HepG2 (cell line): ENCODE measurements around the gene NUTF2. TPM values are rescaled to one million over a fixed set of nuclear protein-coding genes. Genes with fewer than 3 reads are reported as not detected.

ENCODE experiments used
- BCL6 ChIP-seq: IDR thresholded peaks from 2 replicates; pipeline ENCODE4 v1.6.1; 2016; ENCODE audit warnings: missing genetic modification reagents, missing compliant biosample characterization
- NCOA1 ChIP-seq: sonication (generic); formaldehyde crosslinking; IDR thresholded peaks from 2 replicates; pipeline ENCODE4 v1.9.0; 2021; ENCODE audit warnings: missing genetic modification reagents
- SNAPC2 ChIP-seq: sonication (generic); formaldehyde crosslinking; IDR thresholded peaks from 2 replicates; pipeline ENCODE4 v1.8.1; 2022; ENCODE audit warnings: mild to moderate bottlenecking, missing genetic modification reagents
- THAP7 ChIP-seq: sonication (generic); formaldehyde crosslinking; IDR thresholded peaks from 2 replicates; pipeline ENCODE4 v1.8.1; 2023; ENCODE audit warnings: mild to moderate bottlenecking, missing genetic modification reagents
- THRA ChIP-seq: sonication (generic); formaldehyde crosslinking; IDR thresholded peaks from 2 replicates; pipeline ENCODE4 v1.4.0; 2020; ENCODE audit warnings: missing genetic modification reagents, borderline replicate concordance
- ZBTB4 ChIP-seq: sonication (generic); formaldehyde crosslinking; IDR thresholded peaks from 2 replicates; pipeline ENCODE4 v1.4.0; 2020; ENCODE audit warnings: missing genetic modification reagents, mild to moderate bottlenecking, borderline replicate concordance
- ZNF263 ChIP-seq: sonication (generic); formaldehyde crosslinking; IDR thresholded peaks from 2 replicates; pipeline ENCODE4 v1.4.0; 2020; ENCODE audit warnings: missing genetic modification reagents
- ZNF280B ChIP-seq: sonication (generic); formaldehyde crosslinking; IDR thresholded peaks from 2 replicates; pipeline ENCODE4 v1.5.0; 2020; ENCODE audit warnings: missing genetic modification reagents, mild to moderate bottlenecking, borderline replicate concordance
- ZNF318 ChIP-seq: sonication (generic); formaldehyde crosslinking; IDR thresholded peaks from 2 replicates; pipeline ENCODE4 v1.4.0; 2020; ENCODE audit warnings: mild to moderate bottlenecking, missing genetic modification reagents
- polyA plus RNA-seq, 8 experiments: library from polyadenylated mRNA; depleted of rRNA in 3 of 8; stranded (reverse) in 7 of 8; unstranded in 1 of 8; fragments of >200 nt; fragmentation: Illumina TruSeq in 4 of 8; extraction: Trizol in 4 of 8; gene quantifications; 2 replicates each; pipeline versions ENCODE4 v1.2.1 to v1.2.3, GENCODE V29; 2011 to 2016; ENCODE audit warnings: low read depth in 4 of 8, missing spikeins in 1 of 8, mixed read lengths in 1 of 8; ENCODE audit not compliant: insufficient read depth in 1 of 8
- total RNA-seq, 5 experiments: library from RNA; depleted of rRNA; stranded (reverse); fragments of >200 nt; fragmentation: Illumina TruSeq; extraction: Trizol; gene quantifications; 2 replicates each; pipeline ENCODE4 v1.2.3, GENCODE V29; 2016; ENCODE audit warnings: low read depth in 1 of 5

Gene NUTF2
- total and polyA plus RNA-seq, 2 of the 13 experiments (the other 11 are each of a cell fraction or from before 2014, with no cell fraction given), result 168 to 214 TPM

- peak; percentile 49; the same call in 1 of the 2 replicates for TF ChIP-seq ZNF318 (CRISPR knock-in tag)
- TF ChIP-seq SNAPC2, result peak; percentile 42; the same call in 1 of the 2 replicates
- peak; percentile 35; the same call in 1 of the 2 replicates for TF ChIP-seq BCL6 (CRISPR knock-in tag)
- TF ChIP-seq ZNF280B (CRISPR knock-in tag), result peak; percentile 37; the same call in 1 of the 2 replicates
- peak; percentile 48; the same call in 1 of the 2 replicates for TF ChIP-seq ZNF263 (CRISPR knock-in tag)
- peak; percentile 88 for TF ChIP-seq THAP7 (CRISPR knock-in tag)
- TF ChIP-seq NCOA1 (CRISPR knock-in tag), result peak; percentile 94
- peak; percentile 83 for TF ChIP-seq THRA
- peak; percentile 58 for TF ChIP-seq ZBTB4 (CRISPR knock-in tag)
Measured at GRCh38 chr16:67872631-67873434, 26.1 kb downstream of the NUTF2 start, which contains the start of gene EDC4 (continued).
